KBM-7 (cell line): ENCODE results near the gene STK38.
"Not testable (repeated sequence)": the region's sequence is repeated elsewhere in the genome, so short reads cannot be mapped to it uniquely, and the experiment has no call there.

ENCODE experiments used
- DNase-seq: peaks from one replicate; pipeline ENCODE4 v3.0.0-alpha.2; 2015
- in situ Hi-C: fragments of 300-500 bp; cut with MboI; formaldehyde crosslinking; loops from 2 replicates; pipeline ENCODE4 v1.14.3; 2020; ENCODE audit warnings: low sequenced_read_pairs, low pct_unique_long_range_greater_than_20kb, mixed read lengths

STK38 gene

DNA sequence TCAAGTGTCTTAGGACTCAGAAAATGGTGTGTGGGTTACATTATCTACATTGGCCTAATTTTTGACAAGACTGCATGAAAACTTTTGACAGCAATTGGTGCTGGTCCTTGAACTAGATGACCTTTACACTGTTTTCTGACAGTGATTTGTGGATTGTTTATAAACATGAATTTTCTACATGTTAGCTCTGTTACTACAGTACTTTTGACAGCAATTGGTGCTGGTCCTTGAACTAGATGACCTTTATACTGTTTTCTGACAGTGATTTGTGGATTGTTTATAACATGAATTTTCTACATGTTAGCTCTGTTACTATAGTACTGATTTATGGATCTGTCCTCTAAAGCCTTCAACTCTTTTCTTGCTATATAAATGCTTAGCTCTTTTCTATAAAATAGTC is 87.8 kb downstream of the STK38 start:
- no peak for DNase-seq
- in situ Hi-C loops = no loop called here

DNA sequence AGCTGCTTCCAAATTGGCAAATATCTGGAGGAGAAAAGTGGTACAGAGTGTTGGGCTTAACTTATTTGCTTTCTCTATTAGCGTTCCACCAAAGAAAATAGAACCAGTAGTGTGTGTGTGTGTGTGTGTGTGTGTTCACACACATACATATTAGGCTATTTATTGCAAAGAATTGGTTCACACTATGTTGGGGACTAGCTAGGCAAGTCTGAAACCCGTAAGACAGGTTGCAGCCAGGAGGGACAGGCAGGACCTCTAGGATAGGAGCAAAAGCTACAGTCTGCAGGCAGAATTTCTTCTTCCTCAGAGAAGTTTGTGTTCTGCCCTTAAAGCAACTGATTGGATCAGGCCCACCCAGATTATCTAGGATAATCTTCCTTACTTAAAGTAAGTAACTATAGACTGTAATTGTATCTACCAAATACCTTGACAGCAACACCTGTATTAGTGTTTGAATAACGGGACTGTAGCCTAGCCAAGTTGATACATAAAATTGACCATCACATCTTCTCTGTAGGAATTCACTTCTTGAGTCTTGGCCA is 91.7 kb downstream of the STK38 start:
- in situ Hi-C loops = no loop called here
- no peak for DNase-seq

DNA sequence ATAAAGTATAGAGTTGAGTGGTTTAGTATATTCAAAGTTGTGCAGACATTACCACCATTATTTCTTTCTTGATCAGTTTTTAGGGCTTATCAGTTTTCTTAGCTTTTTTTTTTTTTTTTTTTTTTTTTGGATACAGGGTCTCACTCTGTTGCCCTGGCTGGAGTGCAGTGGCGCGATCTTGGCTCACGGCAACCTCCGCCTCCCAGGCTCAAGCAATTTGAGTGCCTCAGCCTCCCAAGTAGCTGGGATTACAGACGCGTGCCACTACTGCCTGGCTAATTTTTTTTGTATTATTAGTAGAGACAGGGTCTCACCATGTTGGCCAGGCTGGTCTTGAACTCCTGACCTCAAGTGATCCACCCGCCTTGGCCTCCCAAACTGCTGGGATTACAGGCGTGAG is 94.4 kb downstream of the STK38 start:
- in situ Hi-C loops, DNase-seq: not testable (repeated sequence)

DNA sequence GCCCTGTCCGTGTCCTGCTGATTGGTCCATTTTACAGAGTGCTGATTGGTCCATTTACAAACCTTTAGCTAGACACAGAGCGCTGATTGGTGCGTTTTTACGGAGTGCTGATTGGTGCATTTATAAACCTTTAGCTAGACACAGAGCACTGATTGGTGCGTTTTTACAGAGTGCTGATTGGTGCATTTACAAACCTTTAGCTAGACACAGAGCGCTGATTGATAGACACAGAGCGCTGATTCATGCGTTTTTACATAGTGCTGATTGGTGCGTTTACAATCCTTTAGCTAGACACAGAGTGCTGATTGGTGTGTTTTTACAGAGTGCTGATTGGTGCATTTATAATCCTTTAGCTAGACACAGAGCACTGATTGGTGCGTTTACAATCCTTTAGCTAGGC is 98.1 kb downstream of the STK38 start:
- DNase-seq, in situ Hi-C loops: not testable (repeated sequence)

- in situ Hi-C loops = no loop called here
- no peak for DNase-seq
Measured at GRCh38 chr6:36445621-36446020, 101.7 kb downstream of the STK38 start.

GRCh38 chr6:36444470-36444869 is 102.8 kb downstream of the STK38 start:
- DNase-seq = no peak
- in situ Hi-C loops = no loop called here
